Testis (tissue), 3 donors: ENCODE data around the gene IKBKE. TPM values are rescaled to one million over a fixed set of nuclear protein-coding genes. Genes with fewer than 3 reads are reported as not detected.

Experiments
- DNase-seq: peaks from one replicate; pipeline ENCODE4 v3.0.0-alpha.2; 2019
- H3K27ac ChIP-seq, 2 donors: fragments of 200-600 bp; sonication (generic); one replicate each; pipeline ENCODE4 v1.5.1; 2019
- H3K27me3 ChIP-seq: fragments of 200-600 bp; sonication (generic); one replicate; pipeline ENCODE4 v1.5.1; 2019
- H3K36me3 ChIP-seq: fragments of 200-600 bp; sonication (generic); one replicate; pipeline ENCODE4 v1.5.1; 2017; ENCODE audit warnings: low read depth; ENCODE audit errors: missing control alignments
- H3K4me1 ChIP-seq: fragments of 200-600 bp; sonication (generic); one replicate; pipeline ENCODE4 v1.5.1; 2019
- H3K4me3 ChIP-seq, 2 donors: fragments of 200-600 bp; sonication (generic); one replicate each; pipeline ENCODE4 v1.5.1; 2017 to 2019
- H3K9me3 ChIP-seq: fragments of 200-600 bp; sonication (generic); one replicate; pipeline ENCODE4 v1.5.1; 2017
- POLR2A ChIP-seq: fragments of 450-650 bp; IDR thresholded peaks from one replicate; pipeline ENCODE4 v1.6.1; 2017; ENCODE audit warnings: antibody characterized with exemption, mild to moderate bottlenecking, moderate library complexity
- WGBS, 2 donors: methylation state at CpG; one replicate each; pipeline ENCODE4 v1.1.5; 2018; 5-methylcytosine and 5-hydroxymethylcytosine counted together
- intact Hi-C: fragments of 100-400 bp; cut with DNase I; formaldehyde crosslinking; loops from one replicate; pipeline ENCODE4 v1.15.1; 2023; ENCODE audit warnings: low total_unique reads
- polyA plus RNA-seq: library from polyadenylated mRNA; stranded (reverse); fragments of 350-450 nt; fragmentation: Illumina TruSeq; extraction: RNeasy Lipid Tissue Mini Kit (QIAGEN cat#74804); gene quantifications from one replicate; pipeline ENCODE4 v1.2.3, GENCODE V29; 2014; ENCODE audit warnings: low read depth, low replicate concordance; ENCODE audit not compliant: insufficient read depth
- total RNA-seq, 2 donors: library from RNA; depleted of rRNA; stranded (reverse); fragments of >200 nt; gene quantifications; one replicate each; pipeline ENCODE4 v1.2.3, GENCODE V29; 2016
- TF ChIP-seq, protein P1 (sequence below), 3 experiments: fragments of 450-650 bp in 2 of 3; fragments of 200-600 bp in 1 of 3; sonication (generic) in 1 of 3; IDR thresholded peaks; one replicate each; pipeline ENCODE4 v1.5.1; 2016 to 2019; ENCODE audit warnings: antibody characterized with exemption in 3 of 3, mild to moderate bottlenecking in 2 of 3, moderate library complexity in 1 of 3

Gene IKBKE
- total and polyA plus RNA-seq, 3 donors from 2014 or later, result 0.99 to 1.6 (median 1.0) TPM

DNA sequence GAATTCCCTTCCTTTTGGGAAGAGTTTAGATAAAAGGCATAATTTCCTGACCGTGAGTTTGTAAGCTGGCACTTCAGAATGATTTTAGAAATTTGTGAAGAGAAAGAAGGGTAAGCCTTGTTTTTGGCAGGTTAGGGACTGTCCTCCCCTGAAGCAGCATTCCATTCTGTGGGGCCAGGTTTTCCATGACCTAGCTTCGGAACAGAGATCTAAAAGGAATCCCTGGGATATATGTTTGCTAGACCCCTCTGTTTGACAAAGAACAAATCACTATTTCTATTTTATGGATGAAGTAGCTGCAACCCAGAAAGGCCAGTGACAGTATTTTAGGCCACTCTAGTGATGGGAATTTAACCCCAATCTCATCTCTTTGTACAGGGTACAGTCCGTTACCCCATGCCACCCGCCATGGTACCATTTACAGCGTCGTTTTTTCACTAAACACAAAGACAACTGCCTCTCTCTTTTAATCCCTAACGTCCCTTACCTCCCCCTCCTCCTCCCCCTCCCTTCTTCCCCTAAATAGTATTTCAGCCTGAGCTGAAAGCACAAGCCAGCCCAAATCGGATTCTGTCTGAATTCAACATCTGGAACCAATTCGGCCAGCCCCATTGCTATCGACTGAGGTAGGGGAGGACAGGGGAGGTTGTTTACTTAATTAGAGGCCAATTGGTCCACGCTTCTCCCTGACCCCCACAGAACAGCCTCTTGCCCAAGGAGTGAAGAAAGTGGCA is 23.4 kb upstream of the IKBKE start:
- no peaks in the 10 kb centered on the region for H3K36me3 ChIP-seq
- intact Hi-C loops, result no loop called here
- TF ChIP-seq, protein P1, sequence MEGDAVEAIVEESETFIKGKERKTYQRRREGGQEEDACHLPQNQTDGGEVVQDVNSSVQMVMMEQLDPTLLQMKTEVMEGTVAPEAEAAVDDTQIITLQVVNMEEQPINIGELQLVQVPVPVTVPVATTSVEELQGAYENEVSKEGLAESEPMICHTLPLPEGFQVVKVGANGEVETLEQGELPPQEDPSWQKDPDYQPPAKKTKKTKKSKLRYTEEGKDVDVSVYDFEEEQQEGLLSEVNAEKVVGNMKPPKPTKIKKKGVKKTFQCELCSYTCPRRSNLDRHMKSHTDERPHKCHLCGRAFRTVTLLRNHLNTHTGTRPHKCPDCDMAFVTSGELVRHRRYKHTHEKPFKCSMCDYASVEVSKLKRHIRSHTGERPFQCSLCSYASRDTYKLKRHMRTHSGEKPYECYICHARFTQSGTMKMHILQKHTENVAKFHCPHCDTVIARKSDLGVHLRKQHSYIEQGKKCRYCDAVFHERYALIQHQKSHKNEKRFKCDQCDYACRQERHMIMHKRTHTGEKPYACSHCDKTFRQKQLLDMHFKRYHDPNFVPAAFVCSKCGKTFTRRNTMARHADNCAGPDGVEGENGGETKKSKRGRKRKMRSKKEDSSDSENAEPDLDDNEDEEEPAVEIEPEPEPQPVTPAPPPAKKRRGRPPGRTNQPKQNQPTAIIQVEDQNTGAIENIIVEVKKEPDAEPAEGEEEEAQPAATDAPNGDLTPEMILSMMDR (IDR thresholded peaks at IDR 0.05), result no peak
- no peak for TF ChIP-seq POLR2A
- no peak for DNase-seq
- no peaks in the 10 kb centered on the region for H3K27me3 ChIP-seq
- peaks cover 5% of the 10 kb centered on the region for H3K4me1 ChIP-seq
- H3K4me3 ChIP-seq, result no peak overlapping the region
- no peak overlapping the region for H3K27ac ChIP-seq
- 81 to 85% methylated on average over 11 of the region's 11 CpGs for WGBS, 2 donors
- no peaks in the 10 kb centered on the region for H3K9me3 ChIP-seq

DNA sequence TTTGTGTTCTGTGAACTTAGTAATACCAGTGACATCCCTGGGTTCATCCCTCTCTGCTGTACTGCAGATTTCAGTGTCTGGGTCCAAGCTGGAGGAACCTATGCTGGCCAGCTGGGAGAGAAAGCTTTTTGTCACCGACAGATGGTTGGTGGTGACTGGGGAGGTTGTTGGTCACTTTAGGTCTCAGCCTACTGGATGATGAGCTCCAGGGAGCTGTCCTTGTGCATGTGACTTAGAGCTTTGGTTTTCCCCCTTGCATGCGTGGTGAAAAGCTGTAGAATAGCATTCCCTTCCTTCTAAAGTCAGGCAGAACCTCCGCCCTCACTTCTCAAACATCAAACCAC is 22.9 kb upstream of the IKBKE start:
- DNase-seq, result no peak
- Histone ChIP-seq H3K27me3 (no peaks in the 10 kb centered on the region), H3K4me1 (peaks cover 5% of the 10 kb centered on the region), H3K9me3 (no peaks in the 10 kb centered on the region), H3K4me3 (no peak overlapping the region), H3K27ac (no peak overlapping the region), H3K36me3 (no peaks in the 10 kb centered on the region)
- 61 to 80% methylated on average over 1 to 3 of the region's 3 CpGs for WGBS, 2 donors
- no peak for TF ChIP-seq POLR2A
- TF ChIP-seq, protein P1 (IDR thresholded peaks at IDR 0.05), result no peak
- intact Hi-C loops, result no loop called here

DNA sequence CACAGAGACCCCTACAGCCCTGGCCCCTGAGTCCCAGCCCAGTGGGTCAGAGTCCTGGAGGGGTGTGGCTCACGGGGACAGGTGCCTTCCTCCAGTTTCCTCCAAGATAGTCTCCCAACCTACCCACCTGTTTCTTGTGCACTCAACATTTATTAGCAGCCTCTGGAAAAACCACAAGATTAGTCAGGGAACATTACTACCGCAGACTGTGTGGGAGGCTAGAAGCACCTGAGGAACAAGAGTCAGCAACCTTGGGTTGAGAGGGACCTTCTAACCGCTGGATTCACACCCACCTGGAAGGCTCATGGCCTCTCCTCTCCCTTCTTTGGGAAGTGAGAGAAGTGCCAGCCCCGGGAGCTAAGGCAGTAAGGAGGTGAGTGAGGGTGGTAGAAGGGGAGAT is 22.5 kb upstream of the IKBKE start:
- Histone ChIP-seq H3K27me3 (no peaks in the 10 kb centered on the region), H3K9me3 (no peaks in the 10 kb centered on the region), H3K4me3 (no peak overlapping the region), H3K36me3 (no peaks in the 10 kb centered on the region), H3K4me1 (peaks cover 5% of the 10 kb centered on the region), H3K27ac (no peak overlapping the region)
- intact Hi-C loops, result no loop called here
- TF ChIP-seq POLR2A, result no peak
- TF ChIP-seq, protein P1 (IDR thresholded peaks at IDR 0.05), result no peak
- 89 to 96% methylated on average over 3 to 4 of the region's 4 CpGs for WGBS, 2 donors
- no peak for DNase-seq

DNA sequence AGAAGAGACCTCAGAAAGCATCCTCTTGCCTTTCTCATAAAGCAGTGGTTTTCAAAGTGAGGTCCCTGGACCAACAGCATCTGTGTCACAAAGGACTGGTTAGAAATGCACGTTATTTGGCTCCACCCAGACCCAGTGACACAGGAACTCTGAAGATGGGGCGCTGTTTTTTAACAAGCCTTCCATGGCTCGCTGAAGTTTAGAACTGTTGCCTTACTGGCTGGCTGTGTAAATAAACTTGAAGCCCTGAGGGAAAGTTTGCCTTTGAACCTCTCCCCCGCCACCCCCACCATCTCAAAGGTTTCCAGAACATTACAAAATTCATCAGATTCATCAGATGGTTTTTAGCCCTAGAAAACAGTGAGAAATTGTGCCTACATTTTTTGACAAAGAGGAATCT is 21.8 kb upstream of the IKBKE start:
- H3K4me1 ChIP-seq, result peaks cover 5% of the 10 kb centered on the region
- DNase-seq, result no peak
- no peaks in the 10 kb centered on the region for H3K27me3 ChIP-seq
- intact Hi-C loops, result no loop called here
- no peaks in the 10 kb centered on the region for H3K36me3 ChIP-seq
- H3K4me3 ChIP-seq, result no peak overlapping the region
- no peak for TF ChIP-seq POLR2A
- TF ChIP-seq, protein P1 (IDR thresholded peaks at IDR 0.05), result no peak
- 94 to 96% methylated on average over 4 of the region's 4 CpGs for WGBS, 2 donors
- H3K9me3 ChIP-seq, result no peaks in the 10 kb centered on the region
- no peak overlapping the region for H3K27ac ChIP-seq

DNA sequence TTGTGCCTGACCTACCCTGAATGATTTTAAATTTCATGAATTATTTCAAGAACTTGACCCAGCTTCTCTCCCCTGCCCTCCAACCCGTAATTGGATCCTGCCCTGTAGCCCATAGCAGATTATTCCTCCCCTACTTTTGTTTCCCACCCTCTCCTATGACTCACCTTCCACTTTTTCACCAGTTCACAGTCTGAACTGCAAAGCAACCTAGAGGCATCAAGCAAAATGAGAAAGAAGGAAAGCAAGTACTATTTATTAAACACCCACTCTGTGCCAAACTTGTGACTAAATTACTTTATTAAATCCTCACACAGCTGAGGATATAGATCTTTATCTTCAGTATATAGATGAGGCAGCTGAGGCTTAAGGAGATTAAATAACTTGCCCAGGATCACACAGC is 20.7 kb upstream of the IKBKE start:
- H3K4me1 ChIP-seq, result peaks cover 5% of the 10 kb centered on the region
- no peaks in the 10 kb centered on the region for H3K9me3 ChIP-seq
- no peak overlapping the region for H3K27ac ChIP-seq
- no peaks in the 10 kb centered on the region for H3K27me3 ChIP-seq
- no peak overlapping the region for H3K4me3 ChIP-seq
- intact Hi-C loops, result no loop called here
- 56 to 95% methylated on average over 1 of the region's 1 CpG for WGBS, 2 donors
- H3K36me3 ChIP-seq, result no peaks in the 10 kb centered on the region
- TF ChIP-seq, protein P1 (IDR thresholded peaks at IDR 0.05), result no peak
- no peak for TF ChIP-seq POLR2A
- DNase-seq, result no peak
